Endothelial cell (in vitro differentiated cells): ENCODE results near the gene MBOAT2. TPM values are rescaled to one million over a fixed set of nuclear protein-coding genes. Genes with fewer than 3 reads are reported as not detected.

Experiments used
- DNase-seq: peaks from one replicate; pipeline ENCODE4 v3.0.0; 2021; ENCODE audit warnings: low spot score
- H3K27ac Mint-ChIP-seq: one replicate; pipeline ENCODE4 v1.8.0; 2021; ENCODE audit warnings: mixed read lengths, inconsistent platforms; ENCODE audit not compliant: unreplicated experiment
- H3K27me3 Mint-ChIP-seq: one replicate; pipeline ENCODE4 v1.8.0; 2021; ENCODE audit warnings: mild to moderate bottlenecking, moderate library complexity, mixed read lengths, inconsistent platforms; ENCODE audit not compliant: unreplicated experiment
- H3K36me3 Mint-ChIP-seq: one replicate; pipeline ENCODE4 v1.8.0; 2021; ENCODE audit warnings: mild to moderate bottlenecking, low read depth, mixed read lengths, inconsistent platforms; ENCODE audit not compliant: unreplicated experiment
- H3K4me1 Mint-ChIP-seq: one replicate; pipeline ENCODE4 v1.8.0; 2021; ENCODE audit warnings: mild to moderate bottlenecking, mixed read lengths, inconsistent platforms; ENCODE audit not compliant: unreplicated experiment
- H3K4me3 Mint-ChIP-seq: one replicate; pipeline ENCODE4 v1.8.0; 2021; ENCODE audit warnings: mild to moderate bottlenecking, mixed read lengths, inconsistent platforms; ENCODE audit not compliant: unreplicated experiment
- H3K9me3 Mint-ChIP-seq: one replicate; pipeline ENCODE4 v1.8.0; 2021; ENCODE audit warnings: mixed read lengths, inconsistent platforms; ENCODE audit not compliant: unreplicated experiment
- CTCF ChIP-seq: fragments of 200-600 bp; sonication (generic); IDR thresholded peaks from one replicate; pipeline ENCODE4 v1.5.0; 2021; ENCODE audit warnings: antibody characterized with exemption; ENCODE audit not compliant: unreplicated experiment
- total RNA-seq: library from RNA; stranded (reverse); fragmentation: NEBNext Ultra II Directional; extraction: Animal tissue kit (Norgen Biotek cat#: 25700); gene quantifications from one replicate; pipeline ENCODE4 v1.2.1, GENCODE V29; 2021; ENCODE audit not compliant: unreplicated experiment

MBOAT2 gene
- total RNA-seq, 1 donor from 2014 or later = 71.6 TPM

- H3K27me3 Mint-ChIP-seq = no peaks in the 10 kb centered on the region
- H3K9me3 Mint-ChIP-seq = peaks cover 7% of the 10 kb centered on the region
- no peak overlapping the region for H3K27ac Mint-ChIP-seq
- DNase-seq = no peak
- no peak for TF ChIP-seq CTCF
- H3K4me3 Mint-ChIP-seq = no peak overlapping the region
- peaks cover 11% of the 10 kb centered on the region for H3K36me3 Mint-ChIP-seq
- H3K4me1 Mint-ChIP-seq = peaks cover 15% of the 10 kb centered on the region
These were observed 33.7 kb upstream of the MBOAT2 start for GRCh38 chr2:9037166-9037565.

DNA sequence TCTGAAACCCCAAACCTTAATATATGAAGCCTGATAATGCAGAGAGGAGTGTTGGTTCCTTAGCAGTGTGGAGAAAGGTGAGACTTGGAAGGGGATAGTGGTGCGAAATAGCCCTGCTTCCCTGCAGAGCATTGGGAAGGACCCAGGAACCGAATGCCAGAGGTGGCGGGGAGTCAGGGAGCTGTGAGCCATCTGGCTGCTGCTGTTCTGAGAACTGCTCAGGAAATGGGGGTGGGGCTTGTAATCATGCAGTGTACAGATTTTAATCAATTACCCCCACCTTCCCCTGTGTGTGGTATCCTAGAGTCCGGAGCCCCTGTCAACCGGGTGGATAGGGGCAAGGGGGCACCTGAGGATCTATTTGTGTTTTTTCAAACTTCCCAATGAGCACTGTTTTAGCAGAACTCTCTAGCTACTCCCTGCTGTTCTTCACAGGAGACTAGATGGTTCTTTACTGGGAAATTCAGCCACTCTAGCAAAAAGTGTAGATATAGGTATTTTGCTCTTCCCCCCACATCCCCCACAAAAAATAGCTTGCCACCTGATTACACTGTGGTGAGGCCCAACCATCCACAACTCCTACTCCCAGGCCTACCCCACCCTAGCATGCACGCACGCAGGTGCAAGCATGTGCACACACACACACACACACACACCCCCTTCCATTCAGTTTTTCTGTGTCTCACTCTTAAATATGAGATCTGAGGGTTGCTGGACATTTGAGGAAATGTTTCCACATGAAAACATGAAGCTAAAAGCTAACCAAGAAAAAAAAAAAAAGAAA lies 30.1 kb upstream of the MBOAT2 start:
- no peak overlapping the region for H3K4me3 Mint-ChIP-seq
- no peak for DNase-seq
- peaks cover 7% of the 10 kb centered on the region for H3K9me3 Mint-ChIP-seq
- no peaks in the 10 kb centered on the region for H3K27me3 Mint-ChIP-seq
- peaks cover 15% of the 10 kb centered on the region for H3K4me1 Mint-ChIP-seq
- TF ChIP-seq CTCF = no peak
- H3K27ac Mint-ChIP-seq = no peak overlapping the region
- peaks cover 7% of the 10 kb centered on the region for H3K36me3 Mint-ChIP-seq

- peaks cover 15% of the 10 kb centered on the region for H3K4me1 Mint-ChIP-seq
- no peak overlapping the region for H3K4me3 Mint-ChIP-seq
- no peaks in the 10 kb centered on the region for H3K36me3 Mint-ChIP-seq
- DNase-seq = no peak
- TF ChIP-seq CTCF = no peak
- H3K9me3 Mint-ChIP-seq = peaks cover under 1% of the 10 kb centered on the region
- H3K27ac Mint-ChIP-seq = no peak overlapping the region
- no peaks in the 10 kb centered on the region for H3K27me3 Mint-ChIP-seq
These were observed 29.2 kb upstream of the MBOAT2 start for GRCh38 chr2:9032536-9033255.

- Mint-ChIP-seq H3K9me3 (no peaks in the 10 kb centered on the region), H3K27me3 (no peaks in the 10 kb centered on the region), H3K4me1 (peaks cover 15% of the 10 kb centered on the region), H3K4me3 (no peak overlapping the region), H3K36me3 (no peaks in the 10 kb centered on the region), H3K27ac (no peak overlapping the region)
- DNase-seq = no peak
- TF ChIP-seq CTCF = no peak
These were observed 28.6 kb upstream of the MBOAT2 start for GRCh38 chr2:9032121-9032520.

DNA sequence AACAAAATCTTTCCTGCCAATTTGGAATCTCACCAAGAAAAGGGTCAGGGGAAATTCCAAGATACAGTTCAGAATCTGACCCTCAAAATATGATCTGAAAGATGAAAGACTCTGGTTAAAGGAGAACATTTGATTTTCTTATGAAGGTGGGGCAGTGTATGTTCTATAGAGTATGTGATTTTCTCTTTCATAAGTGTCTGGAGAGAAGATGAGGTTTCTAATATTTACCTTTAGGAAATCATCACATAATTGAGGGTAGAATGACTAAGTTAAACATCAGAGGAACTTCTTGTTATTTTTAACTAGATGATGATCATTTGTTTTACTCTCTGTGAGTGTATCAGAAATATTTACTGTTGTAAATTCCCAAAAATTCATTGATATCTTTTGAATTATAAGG lies 27.8 kb upstream of the MBOAT2 start:
- DNase-seq = no peak
- Mint-ChIP-seq H3K27me3 (no peaks in the 10 kb centered on the region), H3K9me3 (no peaks in the 10 kb centered on the region), H3K36me3 (no peaks in the 10 kb centered on the region), H3K4me3 (no peak overlapping the region), H3K4me1 (peaks cover 15% of the 10 kb centered on the region), H3K27ac (no peak overlapping the region)
- no peak for TF ChIP-seq CTCF
